Fibroblast of the conjunctiva (primary cell): Measurements from ENCODE around the gene ITGA5.
A peak's percentile ranks its signal among the peaks of the same experiment; 100 is the strongest.
"Not testable (repeated sequence)": the region's sequence is repeated elsewhere in the genome, so short reads cannot be mapped to it uniquely, and the experiment has no call there.

Source experiments
- DNase-seq: peaks from one replicate; pipeline ENCODE4 v3.0.0-alpha.2; 2010; ENCODE audit warnings: low read depth

Gene ITGA5

GRCh38 chr12:54370171-54370730 is 48.8 kb downstream of the ITGA5 start:
- DNase-seq, result peak; percentile 72

GRCh38 chr12:54369597-54370131 is 49.4 kb downstream of the ITGA5 start:
- no peak for DNase-seq

DNA sequence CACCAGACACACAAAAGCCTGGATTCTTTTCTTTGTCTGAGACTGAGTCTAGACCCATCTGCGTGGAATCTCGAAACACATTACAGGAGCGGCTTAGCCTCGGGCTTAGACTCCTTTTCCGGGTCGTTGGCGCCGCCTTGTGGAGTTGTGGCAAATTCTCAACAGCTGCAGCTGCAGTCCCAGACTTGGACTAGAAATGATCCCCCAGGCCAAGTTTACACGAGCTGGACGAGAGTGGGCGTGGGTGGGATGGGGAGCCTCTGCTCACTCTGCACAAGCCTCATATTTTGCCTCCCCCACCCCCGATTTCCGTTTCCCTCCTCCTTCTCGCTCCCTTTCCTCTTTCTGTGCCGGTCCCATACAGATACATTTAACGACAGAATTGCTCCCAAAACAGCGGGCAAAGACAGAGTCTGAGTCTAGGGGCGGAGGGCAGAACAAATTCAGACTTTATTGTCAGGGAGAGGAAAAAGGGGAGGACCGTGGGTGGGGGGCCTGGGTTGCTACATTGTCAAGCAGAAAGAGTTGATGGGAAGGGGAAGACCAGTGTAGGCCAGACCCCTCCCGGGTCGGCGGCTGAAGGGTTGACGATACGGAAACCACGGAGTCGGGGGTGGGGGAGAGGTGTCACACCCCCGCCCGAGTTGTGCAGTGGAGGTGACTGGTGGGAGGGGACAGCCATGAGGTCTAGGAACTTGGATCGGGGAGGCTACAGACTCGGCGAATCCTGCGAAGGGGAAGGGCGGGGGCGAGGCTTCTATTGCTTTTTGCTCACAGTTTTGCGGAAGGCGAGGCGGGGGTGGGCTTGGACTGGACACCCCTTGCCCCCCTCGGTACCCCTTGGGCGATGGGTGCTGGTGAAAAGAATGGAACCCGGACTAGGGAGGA is 50.1 kb downstream of the ITGA5 start:
- peak; percentile 86 for DNase-seq

GRCh38 chr12:54368025-54368708 is 50.9 kb downstream of the ITGA5 start:
- DNase-seq, result no peak

DNA sequence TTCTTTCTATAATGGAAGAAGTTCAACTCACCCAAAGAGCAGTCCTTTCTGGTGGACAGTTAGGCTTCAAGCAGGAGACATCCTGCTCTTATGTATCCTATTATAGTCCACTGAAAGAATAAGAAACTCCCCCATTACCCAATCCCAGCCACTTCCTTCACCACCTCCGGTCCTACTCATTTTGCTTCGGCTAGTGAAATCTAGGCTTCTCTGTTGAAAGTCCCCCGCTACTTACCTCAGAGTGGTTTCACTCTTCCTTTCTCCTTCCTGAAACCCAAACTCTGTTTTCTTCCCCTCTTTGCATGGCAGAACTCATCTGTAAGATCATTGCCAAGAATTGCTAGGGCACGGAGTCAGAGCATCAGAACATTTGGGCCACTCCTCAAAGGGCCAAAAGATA is 54.7 kb downstream of the ITGA5 start, which contains the start of gene GPR84:
Gene GPR84, minus strand, starts transcription at position 74 of the 400 bp plus-strand sequence. CDS start 635 bp downstream, outside the sequence.
- no peak for DNase-seq

- no peak for DNase-seq
Observed at GRCh38 chr12:54363618-54364017, 55.4 kb downstream of the ITGA5 start.

- no peak for DNase-seq
Observed at GRCh38 chr12:54363047-54363446, 56.0 kb downstream of the ITGA5 start.

DNA sequence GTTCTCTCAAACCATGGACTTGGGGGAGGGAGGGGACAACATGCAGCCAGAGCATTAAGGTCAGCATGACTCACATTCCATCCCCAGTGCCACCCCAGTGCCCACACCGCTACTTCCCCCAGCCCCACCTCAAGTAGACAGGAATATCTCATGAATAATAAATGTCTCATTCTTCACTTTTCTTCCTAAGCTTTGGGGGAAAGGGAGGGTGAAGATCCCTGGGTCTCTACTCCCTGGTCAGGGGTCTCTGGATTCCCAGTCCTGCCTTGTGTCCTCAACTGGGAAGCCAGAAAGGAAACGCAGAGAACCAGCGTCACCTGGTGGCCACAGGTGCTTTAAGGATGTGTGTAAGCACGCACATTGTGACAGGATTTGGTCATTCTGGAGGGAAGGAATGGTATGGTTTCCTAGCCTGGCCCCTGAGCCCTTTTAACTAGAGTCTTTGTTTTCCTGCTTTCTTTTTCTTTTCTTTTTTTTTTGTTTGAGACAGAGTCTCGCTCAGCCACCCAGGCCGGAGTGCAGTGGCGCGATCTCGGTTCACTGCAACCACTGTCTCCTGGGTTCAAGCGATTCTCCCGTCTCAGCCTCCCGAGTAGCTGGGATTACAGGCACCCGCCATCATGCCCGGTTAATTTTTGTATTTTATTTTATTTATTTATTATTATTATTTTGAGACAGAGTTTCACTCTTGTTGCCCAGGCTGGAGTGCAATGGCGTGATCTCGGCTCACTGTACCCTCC is 58.2 kb downstream of the ITGA5 start:
- DNase-seq, result peak; percentile 68

DNA sequence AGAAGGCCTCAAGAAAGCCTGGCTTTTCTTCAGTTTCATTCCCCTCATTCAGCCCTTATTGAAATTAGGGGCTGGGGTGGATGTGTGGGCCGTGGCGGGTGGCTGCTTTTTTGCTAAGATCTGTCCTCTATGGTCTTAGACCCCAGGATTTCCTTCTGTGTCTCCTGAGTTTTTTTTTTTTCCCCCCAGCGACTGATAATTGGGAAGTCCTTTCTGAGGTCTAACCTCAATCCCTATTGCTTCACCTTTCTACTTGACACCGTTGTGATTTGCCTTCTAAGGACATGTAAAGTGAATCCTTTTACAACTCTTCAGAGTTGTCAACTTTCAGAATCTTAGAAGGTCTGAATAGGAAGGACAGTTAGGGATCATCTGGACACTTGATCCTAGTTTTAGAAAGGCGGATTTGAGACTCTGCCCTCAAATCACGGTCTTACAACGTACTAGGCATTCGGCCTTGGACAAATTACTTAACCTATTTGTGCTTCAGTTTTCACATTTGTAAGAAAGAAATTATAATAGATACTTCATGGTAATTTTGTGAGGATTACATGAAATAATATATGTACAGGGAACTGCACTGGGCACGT is 59.2 kb downstream of the ITGA5 start:
- DNase-seq, result no peak

GRCh38 chr12:54358945-54359761 is 59.9 kb downstream of the ITGA5 start:
- peak; percentile 99 for DNase-seq

DNA sequence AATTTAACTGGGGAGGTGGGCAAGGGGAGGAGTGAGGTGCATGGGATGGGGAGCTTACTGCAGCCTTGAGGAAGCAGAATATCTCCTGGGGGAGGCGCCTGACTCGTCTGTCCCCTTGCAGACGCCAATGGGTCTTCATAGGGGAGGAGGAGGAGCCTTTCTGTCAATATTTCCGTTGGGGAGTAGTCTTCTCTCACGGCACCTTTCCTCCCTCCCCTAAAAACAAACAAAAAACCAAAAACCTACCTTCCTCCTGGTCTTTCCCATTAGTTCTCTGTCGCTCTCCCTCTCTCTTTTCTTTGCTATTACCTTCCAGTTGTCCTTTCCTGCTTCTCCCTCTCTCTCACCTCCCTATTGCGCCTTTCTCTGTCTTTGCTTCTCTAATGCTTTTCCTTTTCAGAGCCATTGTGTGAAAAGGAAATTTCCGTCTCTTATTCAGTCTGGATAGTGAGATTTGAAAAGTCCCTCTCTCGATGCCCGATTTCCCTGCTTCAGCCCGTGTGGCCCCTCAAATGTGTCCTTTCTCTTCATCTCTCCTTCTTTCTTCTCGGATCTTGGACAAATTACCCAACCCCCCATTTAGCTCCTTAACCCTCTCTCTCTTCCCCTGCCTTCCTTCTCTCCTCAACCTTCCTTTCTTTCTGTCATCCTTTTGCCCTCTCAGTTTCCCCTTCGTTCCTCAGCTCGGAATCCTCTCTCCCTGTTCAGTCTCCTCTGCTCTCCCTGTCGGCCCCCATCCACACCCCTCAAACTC is 60.7 kb downstream of the ITGA5 start:
- DNase-seq, result no peak

- DNase-seq, result no peak
Observed at GRCh38 chr12:54357506-54358190, 61.4 kb downstream of the ITGA5 start.

- no peak for DNase-seq
Observed at GRCh38 chr12:54356951-54357356, 62.1 kb downstream of the ITGA5 start.

- DNase-seq, result no peak
Observed at GRCh38 chr12:54356228-54356627, 62.8 kb downstream of the ITGA5 start.

GRCh38 chr12:54355104-54355815 is 63.8 kb downstream of the ITGA5 start:
- no peak for DNase-seq

- not testable (repeated sequence) for DNase-seq
Observed at GRCh38 chr12:54354271-54354670, 64.8 kb downstream of the ITGA5 start.

GRCh38 chr12:54352891-54353874 is 65.9 kb downstream of the ITGA5 start:
- DNase-seq, result no peak
